Breast epithelium (tissue), 3 donors: ENCODE results near the gene SPTLC2.

Experiments
- CTCF ChIP-seq, 3 donors: fragments of 450-650 bp; IDR thresholded peaks; one replicate each; pipeline ENCODE4 v1.5.1; 2016 to 2017; ENCODE audit warnings: antibody characterized with exemption in 3 of 3, mild to moderate bottlenecking in 3 of 3, moderate library complexity in 3 of 3
- POLR2AphosphoS5 ChIP-seq, 3 donors: sonication (generic); formaldehyde crosslinking; IDR thresholded peaks; one replicate each; pipeline ENCODE4 v1.6.1; 2017; ENCODE audit warnings: antibody characterized with exemption in 3 of 3

- TF ChIP-seq CTCF (IDR thresholded peaks at IDR 0.05) (no peak), POLR2AphosphoS5 (IDR thresholded peaks at IDR 0.05) (no peak)
These were observed 93.3 kb downstream of the SPTLC2 start for GRCh38 chr14:77523109-77523508.
